Measurements from ENCODE around the gene C1QTNF12. TPM values are rescaled to one million over a fixed set of nuclear protein-coding genes. Genes with fewer than 3 reads are reported as not detected.

Gene C1QTNF12
- total RNA-seq, 1 donor from 2014 or later, result 0.50 TPM

Small RNA genes lying within 50 kb of the gene (microRNA-seq; reads per million reads assigned to microRNA genes)
- 2.9 reads per million for gene MIR6726 (ENCODE audit: borderline number of aligned reads)

Other genes with a start within 250 kb of the C1QTNF12 start
- 39.4 TPM for gene HES4, start 246.6 kb downstream of the C1QTNF12 start, total RNA-seq
- 16.4 TPM for gene ISG15, start 233.2 kb downstream of the C1QTNF12 start, total RNA-seq
- gene AGRN, start 226.6 kb downstream of the C1QTNF12 start, total RNA-seq, result 18.5 TPM
- gene RNF223, start 172.4 kb downstream of the C1QTNF12 start, total RNA-seq, result not detected
- gene C1orf159, start 130.6 kb downstream of the C1QTNF12 start, total RNA-seq, result 4.0 TPM
- gene TTLL10, start 72.8 kb downstream of the C1QTNF12 start, total RNA-seq, result not detected
- 0.32 TPM for gene TNFRSF18, start 40.1 kb downstream of the C1QTNF12 start, total RNA-seq
- 2.3 TPM for gene TNFRSF4, start 32.6 kb downstream of the C1QTNF12 start, total RNA-seq
- gene SDF4, start 14.7 kb downstream of the C1QTNF12 start, total RNA-seq, result 117 TPM
- gene B3GALT6, start 14.5 kb downstream of the C1QTNF12 start, total RNA-seq, result 7.5 TPM
- gene UBE2J2, start 27.1 kb upstream of the C1QTNF12 start, total RNA-seq, result 39.5 TPM
- gene SCNN1D, start 33.7 kb upstream of the C1QTNF12 start, total RNA-seq, result 3.0 TPM
- gene ACAP3, start 61.2 kb upstream of the C1QTNF12 start, total RNA-seq, result 60.4 TPM
- gene PUSL1, start 61.9 kb upstream of the C1QTNF12 start, total RNA-seq, result 11.1 TPM
- gene INTS11, start 77.9 kb upstream of the C1QTNF12 start, total RNA-seq, result 77.2 TPM
- 112 TPM for gene CPTP, start 78.1 kb upstream of the C1QTNF12 start, total RNA-seq
- gene TAS1R3, start 84.6 kb upstream of the C1QTNF12 start, total RNA-seq, result 0.57 TPM
- gene DVL1, start 102.7 kb upstream of the C1QTNF12 start, total RNA-seq, result 144 TPM
- gene MXRA8, start 111.8 kb upstream of the C1QTNF12 start, total RNA-seq, result 16.8 TPM
- 268 TPM for gene AURKAIP1, start 128.5 kb upstream of the C1QTNF12 start, total RNA-seq
- 61.0 TPM for gene CCNL2, start 152.6 kb upstream of the C1QTNF12 start, total RNA-seq
- 155 TPM for gene MRPL20, start 160.6 kb upstream of the C1QTNF12 start, total RNA-seq
- gene ANKRD65, start 174.6 kb upstream of the C1QTNF12 start, total RNA-seq, result 2.1 TPM
- 13.5 TPM for gene VWA1, start 189.0 kb upstream of the C1QTNF12 start, total RNA-seq
- 1.9 TPM for gene ATAD3C, start 203.0 kb upstream of the C1QTNF12 start, total RNA-seq
- gene ATAD3B, start 225.0 kb upstream of the C1QTNF12 start, total RNA-seq, result 9.5 TPM

All from left ventricle myocardium superior (tissue), 1 donor.